GM18909 (cell line): ENCODE results near the gene ZDHHC9.

ENCODE experiments used
- ATAC-seq: cut with Tn5 transposase; IDR thresholded peaks from one replicate; pipeline ENCODE4 v1.9.1; 2021; ENCODE audit warnings: mild to moderate bottlenecking; ENCODE audit not compliant: unreplicated experiment, poor library complexity

ZDHHC9 gene

GRCh38 chrX:129769467-129770154 lies 74.1 kb downstream of the ZDHHC9 start:
- peak; percentile 42 for ATAC-seq

GRCh38 chrX:129768586-129769466 lies 74.9 kb downstream of the ZDHHC9 start:
- no peak for ATAC-seq

GRCh38 chrX:129768186-129768585 lies 75.5 kb downstream of the ZDHHC9 start:
- ATAC-seq, result no peak

GRCh38 chrX:129763666-129764065 lies 80.0 kb downstream of the ZDHHC9 start:
- ATAC-seq, result no peak

GRCh38 chrX:129762448-129762847 lies 81.2 kb downstream of the ZDHHC9 start:
- no peak for ATAC-seq

GRCh38 chrX:129761596-129761995 lies 82.1 kb downstream of the ZDHHC9 start:
- no peak for ATAC-seq

GRCh38 chrX:129760981-129761380 lies 82.7 kb downstream of the ZDHHC9 start:
- no peak for ATAC-seq

GRCh38 chrX:129760155-129760554 lies 83.5 kb downstream of the ZDHHC9 start:
- ATAC-seq, result no peak

- ATAC-seq, result peak; percentile 35
Measured at GRCh38 chrX:129759576-129760061, 84.1 kb downstream of the ZDHHC9 start.

- peak; percentile 44 for ATAC-seq
Measured at GRCh38 chrX:129755779-129756650, 87.7 kb downstream of the ZDHHC9 start.

GRCh38 chrX:129754056-129755024 lies 89.3 kb downstream of the ZDHHC9 start:
- no peak for ATAC-seq
